Endothelial cell of umbilical vein (primary cell): ENCODE data around the gene HCST. TPM values are rescaled to one million over a fixed set of nuclear protein-coding genes. Genes with fewer than 3 reads are reported as not detected.
A peak's percentile ranks its signal among the peaks of the same experiment; 100 is the strongest.

Source experiments
- BruUV-seq: library from RNA; stranded (reverse); fragments of 400-500 nt; replicated peaks from 2 replicates; lab custom pipeline; 2021; lab: Mats Ljungman, UMichigan
- CTCF ChIA-PET: fragments of 300-600, 350-600 bp; sonication (Branson Sonifier 250); formaldehyde crosslinking; loops from one replicate; lab custom pipeline; 2021; ENCODE audit warnings: antibody characterized with exemption, inconsistent platforms; lab: Charles Lee
- POLR2A ChIA-PET: fragments of 300-600, 350-600 bp; sonication (Branson Sonifier 250); formaldehyde crosslinking; loops from one replicate; lab custom pipeline; 2021; ENCODE audit warnings: antibody characterized with exemption, inconsistent platforms; lab: Charles Lee
- DNase-seq: peaks from one replicate; pipeline ENCODE4 v3.0.0-alpha.2; 2011; ENCODE audit warnings: low read depth, low spot score
- FAIRE-seq: peaks from 2 replicates; lab custom pipeline; 2011; peaks lifted over from hg19 to GRCh38; lab: Jason Lieb, UNC
- H2AFZ ChIP-seq: 2 replicates; pipeline ENCODE4 v1.6.0; 2012; ENCODE audit warnings: low read depth, low read length, control low read depth, inconsistent platforms
- H3K27ac ChIP-seq: 2 replicates; pipeline ENCODE4 v1.5.1; 2011; ENCODE audit warnings: low read depth, mild to moderate bottlenecking, control low read depth, low read length, moderate library complexity; ENCODE audit not compliant: insufficient read depth
- H3K27me3 ChIP-seq, 2 experiments: 2 replicates each; pipeline versions ENCODE4 v1.6.0 to v1.6.1; 2011; ENCODE audit warnings: low read length in 2 of 2, mixed read lengths in 1 of 2; ENCODE audit not compliant: control insufficient read depth in 2 of 2, insufficient read depth in 2 of 2
- H3K36me3 ChIP-seq, 2 experiments: 2 replicates in 1 of 2; 3 replicates in 1 of 2; pipeline ENCODE4 v1.5.1; 2011; ENCODE audit warnings: low read length in 2 of 2, mild to moderate bottlenecking in 1 of 2, moderate library complexity in 1 of 2; ENCODE audit not compliant: control insufficient read depth in 2 of 2, insufficient read depth in 2 of 2; ENCODE audit errors: extremely low read depth in 1 of 2
- H3K4me1 ChIP-seq: 3 replicates; pipeline ENCODE4 v1.5.1; 2011; ENCODE audit warnings: mild to moderate bottlenecking, low read length; ENCODE audit not compliant: control insufficient read depth, insufficient read depth; ENCODE audit errors: extremely low read depth
- H3K4me2 ChIP-seq: 2 replicates; pipeline ENCODE4 v1.6.1; 2011; ENCODE audit warnings: low read length, control low read depth, mixed read lengths; ENCODE audit not compliant: insufficient read depth
- H3K4me3 ChIP-seq, 3 experiments: fragments of 200-600 bp in 1 of 3; sonication (generic), shearing (Covaris generic) in 1 of 3; replicated peaks in 1 of 3; 2 replicates each; pipeline ENCODE4 v1.5.1; 2011 to 2016; ENCODE audit warnings: control low read depth in 3 of 3, low read length in 3 of 3, mild to moderate bottlenecking in 2 of 3, inconsistent platforms in 1 of 3, low read depth in 1 of 3, moderate library complexity in 1 of 3; ENCODE audit not compliant: insufficient read depth in 1 of 3
- H3K79me2 ChIP-seq: 2 replicates; pipeline ENCODE4 v1.6.0; 2012; ENCODE audit warnings: low read length, inconsistent platforms; ENCODE audit not compliant: control insufficient read depth, insufficient read depth
- H3K9ac ChIP-seq: replicated peaks from 2 replicates; pipeline ENCODE3; 2011; ENCODE audit warnings: low read length, control low read depth; ENCODE audit not compliant: insufficient read depth; ENCODE audit errors: extremely low read depth
- H3K9me1 ChIP-seq: replicated peaks from 3 replicates; pipeline ENCODE4 v1.6.0; 2011; ENCODE audit warnings: mild to moderate bottlenecking, low read length; ENCODE audit not compliant: control insufficient read depth, insufficient read depth; ENCODE audit errors: extremely low read depth
- H3K9me3 ChIP-seq: replicated peaks from 2 replicates; pipeline ENCODE4 v1.5.1; 2012; ENCODE audit warnings: low read length, inconsistent platforms; ENCODE audit not compliant: control insufficient read depth, insufficient read depth
- H4K20me1 ChIP-seq: replicated peaks from 2 replicates; pipeline ENCODE3; 2011; ENCODE audit warnings: mild to moderate bottlenecking, low read length; ENCODE audit not compliant: control insufficient read depth, insufficient read depth; ENCODE audit errors: extremely low read depth
- EZH2 ChIP-seq: IDR thresholded peaks from 2 replicates; pipeline ENCODE4 v1.6.1; 2012; ENCODE audit warnings: borderline replicate concordance, low read depth, mild to moderate bottlenecking, moderate library complexity, low read length, inconsistent platforms; ENCODE audit not compliant: severe bottlenecking
- FOS ChIP-seq: IDR thresholded peaks from 2 replicates; pipeline ENCODE4 v1.6.1; 2011; ENCODE audit warnings: mild to moderate bottlenecking, low read length, moderate library complexity, borderline replicate concordance; ENCODE audit not compliant: insufficient read depth
- GATA2 ChIP-seq: IDR thresholded peaks from 2 replicates; pipeline ENCODE4 v1.7.0; 2011; ENCODE audit warnings: low read depth, mild to moderate bottlenecking, moderate library complexity, mixed read lengths, low read length; ENCODE audit not compliant: insufficient read length, insufficient read depth
- JUN ChIP-seq: IDR thresholded peaks from 2 replicates; pipeline ENCODE4 v1.6.1; 2011; ENCODE audit warnings: borderline replicate concordance, low read depth; ENCODE audit not compliant: insufficient read length, insufficient read depth
- MYC ChIP-seq: IDR thresholded peaks from one replicate; pipeline ENCODE4 v1.6.1; 2011; ENCODE audit warnings: mild to moderate bottlenecking, low read depth, low read length
- POLR2A ChIP-seq: IDR thresholded peaks from 2 replicates; pipeline ENCODE4 v1.6.1; 2012; ENCODE audit warnings: low read depth, mild to moderate bottlenecking, control low read depth, low read length
- POLR2AphosphoS5 ChIP-seq: IDR thresholded peaks from 2 replicates; pipeline ENCODE4 v1.6.1; 2012; ENCODE audit warnings: low read depth, mild to moderate bottlenecking, control low read depth, low read length, moderate library complexity; ENCODE audit not compliant: insufficient read depth
- dilution Hi-C: fragments of 300-500 bp; cut with MboI; formaldehyde crosslinking; loops from one replicate; pipeline ENCODE4 v1.15.0; 2019; ENCODE audit warnings: low sequenced_read_pairs; ENCODE audit not compliant: extremely low pct_ligation_motif_present
- intact Hi-C: fragments of 100-400 bp; cut with micrococcal nuclease; formaldehyde crosslinking; loops from one replicate; pipeline ENCODE4 v1.10.0; 2022
- polyA plus RNA-seq, 4 experiments: library from polyadenylated mRNA; depleted of rRNA in 3 of 4; stranded (reverse) in 3 of 4; unstranded in 1 of 4; fragments of >200 nt; gene quantifications; 2 replicates each; pipeline versions ENCODE4 v1.2.1 to v1.2.3, GENCODE V29; 2011 to 2012; ENCODE audit warnings: missing spikeins in 1 of 4
- total RNA-seq: library from RNA; stranded (reverse); gene quantifications from 2 replicates; pipeline ENCODE4 v1.2.3, GENCODE V29; 2021
- TF ChIP-seq, protein P1 (sequence below): IDR thresholded peaks from 2 replicates; pipeline ENCODE4 v1.6.1; 2011; ENCODE audit not compliant: insufficient read depth, insufficient read length
- TF ChIP-seq, protein P2 (sequence below), 2 donors: IDR thresholded peaks; 1 replicate in 1 of 2; 2 replicates in 1 of 2; pipeline ENCODE4 v1.5.1; 2011; ENCODE audit warnings: low read length in 2 of 2, mild to moderate bottlenecking in 2 of 2, moderate library complexity in 2 of 2, control low read depth in 1 of 2, inconsistent platforms in 1 of 2, low read depth in 1 of 2; ENCODE audit not compliant: insufficient read depth in 1 of 2; ENCODE audit errors: extremely low read depth in 1 of 2

Gene HCST
- total and polyA plus RNA-seq, 2 donors (not counting 3 experiments of a cell fraction or from before 2014, with no cell fraction given), result not detected

DNA sequence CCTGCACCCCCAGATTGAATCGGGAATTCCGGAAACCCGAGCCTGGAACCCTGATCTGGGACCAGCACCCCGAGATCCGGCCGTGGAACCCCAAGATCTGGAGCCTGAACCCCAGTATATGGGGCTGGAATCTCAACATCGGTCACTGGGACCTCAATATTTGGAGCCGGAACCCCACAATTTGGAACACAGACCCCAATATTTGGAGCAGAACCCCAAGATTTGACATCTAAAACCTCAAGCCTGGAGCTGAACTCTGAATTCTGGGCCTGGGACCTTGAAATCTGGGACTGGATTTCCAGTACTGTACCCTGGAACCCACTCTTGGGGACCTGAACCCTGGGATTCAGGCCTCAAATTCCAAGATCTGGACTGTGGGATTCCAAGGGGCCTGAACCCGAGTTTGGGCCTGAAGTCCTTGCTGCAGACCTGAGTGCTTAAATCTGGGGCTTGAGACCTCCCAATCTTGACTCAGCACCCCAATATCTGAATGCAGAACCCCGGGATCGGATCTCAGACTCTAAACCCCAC, 34.5 kb downstream of the HCST start:
- TF ChIP-seq FOS (no peak), EZH2 (no peak), JUN (no peak), GATA2 (no peak), MYC (no peak), POLR2A (no peak), POLR2AphosphoS5 (no peak)
- TF ChIP-seq, protein P1, sequence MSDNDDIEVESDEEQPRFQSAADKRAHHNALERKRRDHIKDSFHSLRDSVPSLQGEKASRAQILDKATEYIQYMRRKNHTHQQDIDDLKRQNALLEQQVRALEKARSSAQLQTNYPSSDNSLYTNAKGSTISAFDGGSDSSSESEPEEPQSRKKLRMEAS, result no peak
- TF ChIP-seq, protein P2, sequence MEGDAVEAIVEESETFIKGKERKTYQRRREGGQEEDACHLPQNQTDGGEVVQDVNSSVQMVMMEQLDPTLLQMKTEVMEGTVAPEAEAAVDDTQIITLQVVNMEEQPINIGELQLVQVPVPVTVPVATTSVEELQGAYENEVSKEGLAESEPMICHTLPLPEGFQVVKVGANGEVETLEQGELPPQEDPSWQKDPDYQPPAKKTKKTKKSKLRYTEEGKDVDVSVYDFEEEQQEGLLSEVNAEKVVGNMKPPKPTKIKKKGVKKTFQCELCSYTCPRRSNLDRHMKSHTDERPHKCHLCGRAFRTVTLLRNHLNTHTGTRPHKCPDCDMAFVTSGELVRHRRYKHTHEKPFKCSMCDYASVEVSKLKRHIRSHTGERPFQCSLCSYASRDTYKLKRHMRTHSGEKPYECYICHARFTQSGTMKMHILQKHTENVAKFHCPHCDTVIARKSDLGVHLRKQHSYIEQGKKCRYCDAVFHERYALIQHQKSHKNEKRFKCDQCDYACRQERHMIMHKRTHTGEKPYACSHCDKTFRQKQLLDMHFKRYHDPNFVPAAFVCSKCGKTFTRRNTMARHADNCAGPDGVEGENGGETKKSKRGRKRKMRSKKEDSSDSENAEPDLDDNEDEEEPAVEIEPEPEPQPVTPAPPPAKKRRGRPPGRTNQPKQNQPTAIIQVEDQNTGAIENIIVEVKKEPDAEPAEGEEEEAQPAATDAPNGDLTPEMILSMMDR (IDR thresholded peaks at IDR 0.05; ENCODE audit: extremely low read depth in 1 of 2, insufficient read depth in 1 of 2, low read depth in 1 of 2, low read length in 2 of 2), result no peak
- Histone ChIP-seq H3K36me3 (no peaks in the 10 kb centered on the region), H3K27ac (no peak overlapping the region), H3K9me3 (no peaks in the 10 kb centered on the region), H2AFZ (peak overlapping the region; percentile 35), H4K20me1 (no peaks in the 10 kb centered on the region), H3K9ac (peak overlapping the region; percentile 48), H3K79me2 (no peaks in the 10 kb centered on the region), H3K4me2 (peak overlapping the region; percentile 90), H3K27me3 (no peaks in the 10 kb centered on the region), H3K4me3 (peak overlapping the region; percentile 56 to 87 (median 58)), H3K9me1 (no peaks in the 10 kb centered on the region), H3K4me1 (peaks cover 22% of the 10 kb centered on the region)
- BruUV-seq, result TSS peak; percentile 61
- dilution Hi-C loops (no loop called here), intact Hi-C loops (no loop called here)
- CTCF ChIA-PET, result no interaction called here
- POLR2A ChIA-PET, result no interaction called here
- FAIRE-seq, result no peak
- DNase-seq, result no peak
